Endothelial cell (in vitro differentiated cells): ENCODE measurements around the gene FZR1. TPM values are rescaled to one million over a fixed set of nuclear protein-coding genes. Genes with fewer than 3 reads are reported as not detected.

Experiments
- DNase-seq: peaks from one replicate; pipeline ENCODE4 v3.0.0; 2021; ENCODE audit warnings: low spot score
- H3K27ac Mint-ChIP-seq: one replicate; pipeline ENCODE4 v1.8.0; 2021; ENCODE audit warnings: mixed read lengths, inconsistent platforms; ENCODE audit not compliant: unreplicated experiment
- H3K27me3 Mint-ChIP-seq: one replicate; pipeline ENCODE4 v1.8.0; 2021; ENCODE audit warnings: mild to moderate bottlenecking, moderate library complexity, mixed read lengths, inconsistent platforms; ENCODE audit not compliant: unreplicated experiment
- H3K36me3 Mint-ChIP-seq: one replicate; pipeline ENCODE4 v1.8.0; 2021; ENCODE audit warnings: mild to moderate bottlenecking, low read depth, mixed read lengths, inconsistent platforms; ENCODE audit not compliant: unreplicated experiment
- H3K4me1 Mint-ChIP-seq: one replicate; pipeline ENCODE4 v1.8.0; 2021; ENCODE audit warnings: mild to moderate bottlenecking, mixed read lengths, inconsistent platforms; ENCODE audit not compliant: unreplicated experiment
- H3K4me3 Mint-ChIP-seq: one replicate; pipeline ENCODE4 v1.8.0; 2021; ENCODE audit warnings: mild to moderate bottlenecking, mixed read lengths, inconsistent platforms; ENCODE audit not compliant: unreplicated experiment
- H3K9me3 Mint-ChIP-seq: one replicate; pipeline ENCODE4 v1.8.0; 2021; ENCODE audit warnings: mixed read lengths, inconsistent platforms; ENCODE audit not compliant: unreplicated experiment
- total RNA-seq: library from RNA; stranded (reverse); fragmentation: NEBNext Ultra II Directional; extraction: Animal tissue kit (Norgen Biotek cat#: 25700); gene quantifications from one replicate; pipeline ENCODE4 v1.2.1, GENCODE V29; 2021; ENCODE audit not compliant: unreplicated experiment
- TF ChIP-seq, protein P1 (sequence below): fragments of 200-600 bp; sonication (generic); IDR thresholded peaks from one replicate; pipeline ENCODE4 v1.5.0; 2021; ENCODE audit warnings: antibody characterized with exemption; ENCODE audit not compliant: unreplicated experiment

Gene FZR1
- total RNA-seq, 1 donor from 2014 or later: 38.9 TPM

DNA sequence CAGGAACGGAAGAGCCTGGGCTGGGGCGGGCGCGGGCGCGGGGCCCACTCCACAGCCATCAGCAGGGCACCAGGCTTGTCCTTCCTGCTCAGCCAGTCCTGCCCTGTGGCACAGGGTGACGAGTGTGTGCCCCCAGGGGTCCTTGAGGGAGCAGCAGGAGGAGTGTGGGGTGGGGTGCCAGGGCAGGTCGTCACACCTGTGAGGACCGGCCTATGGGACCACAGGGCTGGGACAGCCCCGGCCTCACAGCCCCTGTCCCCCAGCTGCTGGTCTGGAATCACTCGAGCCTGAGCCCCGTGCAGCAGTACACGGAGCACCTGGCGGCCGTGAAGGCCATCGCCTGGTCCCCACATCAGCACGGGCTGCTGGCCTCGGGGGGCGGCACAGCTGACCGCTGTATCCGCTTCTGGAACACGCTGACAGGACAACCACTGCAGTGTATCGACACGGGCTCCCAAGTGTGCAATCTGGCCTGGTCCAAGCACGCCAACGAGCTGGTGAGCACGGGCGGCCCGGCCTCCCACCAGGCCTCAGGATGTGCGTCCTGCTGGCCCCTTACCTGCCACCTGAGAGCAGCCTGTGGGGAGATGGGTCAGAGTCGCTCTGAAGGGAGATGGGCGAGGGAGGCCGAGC lies 26.2 kb downstream of the FZR1 start:
- no peaks in the 10 kb centered on the region for H3K9me3 Mint-ChIP-seq
- H3K4me3 Mint-ChIP-seq: no peak overlapping the region
- no peaks in the 10 kb centered on the region for H3K4me1 Mint-ChIP-seq
- TF ChIP-seq, protein P1, sequence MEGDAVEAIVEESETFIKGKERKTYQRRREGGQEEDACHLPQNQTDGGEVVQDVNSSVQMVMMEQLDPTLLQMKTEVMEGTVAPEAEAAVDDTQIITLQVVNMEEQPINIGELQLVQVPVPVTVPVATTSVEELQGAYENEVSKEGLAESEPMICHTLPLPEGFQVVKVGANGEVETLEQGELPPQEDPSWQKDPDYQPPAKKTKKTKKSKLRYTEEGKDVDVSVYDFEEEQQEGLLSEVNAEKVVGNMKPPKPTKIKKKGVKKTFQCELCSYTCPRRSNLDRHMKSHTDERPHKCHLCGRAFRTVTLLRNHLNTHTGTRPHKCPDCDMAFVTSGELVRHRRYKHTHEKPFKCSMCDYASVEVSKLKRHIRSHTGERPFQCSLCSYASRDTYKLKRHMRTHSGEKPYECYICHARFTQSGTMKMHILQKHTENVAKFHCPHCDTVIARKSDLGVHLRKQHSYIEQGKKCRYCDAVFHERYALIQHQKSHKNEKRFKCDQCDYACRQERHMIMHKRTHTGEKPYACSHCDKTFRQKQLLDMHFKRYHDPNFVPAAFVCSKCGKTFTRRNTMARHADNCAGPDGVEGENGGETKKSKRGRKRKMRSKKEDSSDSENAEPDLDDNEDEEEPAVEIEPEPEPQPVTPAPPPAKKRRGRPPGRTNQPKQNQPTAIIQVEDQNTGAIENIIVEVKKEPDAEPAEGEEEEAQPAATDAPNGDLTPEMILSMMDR: no peak
- peaks cover 10% of the 10 kb centered on the region for H3K27me3 Mint-ChIP-seq
- H3K36me3 Mint-ChIP-seq: peaks cover 15% of the 10 kb centered on the region
- no peak overlapping the region for H3K27ac Mint-ChIP-seq
- no peak for DNase-seq

DNA sequence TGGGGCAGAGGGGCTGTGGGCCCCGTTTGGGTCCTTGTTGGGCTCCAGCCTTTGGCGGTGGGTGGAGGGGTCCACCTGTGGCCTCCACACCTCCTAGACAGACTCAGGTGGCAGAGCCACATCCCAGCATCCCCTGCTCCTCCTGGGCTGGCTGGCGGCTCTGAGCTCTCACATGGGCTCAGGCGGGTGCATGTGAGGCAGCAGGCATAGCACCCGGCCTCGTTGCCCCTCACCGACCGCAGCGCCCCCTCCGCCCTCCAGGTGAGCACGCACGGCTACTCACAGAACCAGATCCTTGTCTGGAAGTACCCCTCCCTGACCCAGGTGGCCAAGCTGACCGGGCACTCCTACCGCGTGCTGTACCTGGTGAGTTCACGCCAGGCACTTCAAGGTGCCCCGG lies 26.9 kb downstream of the FZR1 start:
- Mint-ChIP-seq H3K27ac (no peak overlapping the region), H3K9me3 (no peaks in the 10 kb centered on the region), H3K4me1 (no peaks in the 10 kb centered on the region), H3K36me3 (peaks cover 15% of the 10 kb centered on the region), H3K27me3 (peaks cover 11% of the 10 kb centered on the region), H3K4me3 (no peak overlapping the region)
- TF ChIP-seq, protein P1: no peak
- no peak for DNase-seq

DNA sequence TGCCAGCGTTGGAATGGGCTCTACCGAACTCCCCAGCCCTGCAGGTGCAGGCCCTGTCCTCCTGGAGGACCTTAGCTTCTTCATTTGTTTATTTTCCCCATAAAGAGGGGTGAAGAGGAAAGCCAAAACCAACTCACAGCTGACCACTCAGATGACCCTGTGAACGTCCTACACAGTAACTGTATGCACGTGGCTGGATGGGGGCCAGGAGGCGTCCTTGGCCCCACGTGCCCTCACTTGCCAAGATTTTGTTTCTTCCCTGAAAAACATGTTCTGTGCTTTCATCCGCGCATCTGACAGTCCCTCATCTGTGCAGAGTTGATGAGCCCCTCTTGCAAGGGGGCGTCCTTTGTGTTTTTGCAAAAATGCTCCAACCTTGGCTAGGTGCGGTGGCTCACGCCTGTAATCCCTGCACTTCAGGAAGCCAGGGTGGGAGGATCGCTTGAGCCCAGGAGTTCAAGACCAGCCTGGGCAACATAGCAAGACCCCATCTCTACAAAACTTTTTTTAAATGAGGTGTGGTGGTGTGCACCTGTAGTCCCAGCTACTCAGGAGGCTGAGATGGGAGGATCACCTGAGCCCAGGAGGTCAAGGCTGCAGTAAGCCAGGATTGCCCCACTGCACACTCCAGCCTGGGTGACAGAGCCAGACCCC lies 27.6 kb downstream of the FZR1 start:
- Mint-ChIP-seq H3K36me3 (peaks cover 15% of the 10 kb centered on the region), H3K4me1 (no peaks in the 10 kb centered on the region), H3K4me3 (peak overlapping the region; percentile 56), H3K27me3 (peaks cover 14% of the 10 kb centered on the region), H3K27ac (no peak overlapping the region), H3K9me3 (no peaks in the 10 kb centered on the region)
- DNase-seq: no peak
- TF ChIP-seq, protein P1: no peak

- peaks cover 2% of the 10 kb centered on the region for H3K4me1 Mint-ChIP-seq
- peaks cover 14% of the 10 kb centered on the region for H3K27me3 Mint-ChIP-seq
- no peak for DNase-seq
- H3K36me3 Mint-ChIP-seq: peaks cover 16% of the 10 kb centered on the region
- H3K9me3 Mint-ChIP-seq: no peaks in the 10 kb centered on the region
- H3K4me3 Mint-ChIP-seq: no peak overlapping the region
- H3K27ac Mint-ChIP-seq: no peak overlapping the region
- TF ChIP-seq, protein P1: no peak
Measured at GRCh38 chr19:3534375-3535234, 28.5 kb downstream of the FZR1 start.
